Measurements from ENCODE around the gene UNC79. TPM values are rescaled to one million over a fixed set of nuclear protein-coding genes. Genes with fewer than 3 reads are reported as not detected.
"Not testable (repeated sequence)": the region's sequence is repeated elsewhere in the genome, so short reads cannot be mapped to it uniquely, and the experiment has no call there.

UNC79 gene
- polyA plus RNA-seq (2013, experiment 1 of 2) = 0.01 TPM
- polyA plus RNA-seq (2013, experiment 2 of 2) = 0.01 TPM

DNA sequence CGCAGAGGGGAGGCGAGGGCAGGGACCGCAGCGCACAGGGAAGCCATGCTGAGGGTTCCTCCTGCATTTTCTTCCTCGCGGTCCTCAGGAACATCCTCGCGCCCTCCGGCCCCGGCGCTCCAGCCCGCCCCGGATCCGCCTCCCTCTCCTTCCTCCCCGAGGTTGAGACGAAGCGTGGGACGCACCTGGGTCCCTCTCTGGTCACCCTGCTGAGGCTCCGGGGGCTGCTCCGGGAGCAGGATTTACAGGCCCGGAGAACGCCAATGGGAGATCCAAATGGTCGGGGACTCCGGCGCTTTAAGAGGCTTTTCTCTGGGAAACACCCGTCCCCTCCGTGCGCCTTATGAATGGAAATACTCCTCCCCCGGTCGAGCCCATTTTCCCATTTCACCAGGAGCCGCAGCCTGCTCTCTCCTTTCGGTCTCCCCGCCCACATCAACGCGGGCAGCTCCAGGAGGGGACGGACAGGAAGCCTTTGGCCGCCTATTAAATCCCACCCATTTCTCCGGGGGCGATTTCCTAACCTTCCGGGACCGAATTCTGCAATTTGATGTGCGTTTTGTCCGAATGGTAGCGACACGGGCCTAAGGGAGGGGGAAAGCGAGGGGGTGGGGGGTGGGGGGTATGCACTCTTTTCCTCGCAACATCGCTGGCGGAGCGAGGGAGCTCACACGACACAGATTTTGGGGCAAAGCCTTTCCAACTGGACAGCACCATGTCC, at the start of gene UNC79:
Gene UNC79 (plus strand): TSS at position 625 of the 721 bp plus-strand sequence. CDS start 91 bp downstream, at position 716.
- Histone ChIP-seq H2BK120ac (ENCODE audit: low read depth, low read length) (no peak within 1 kb of the TSS), H3K4me2 (ENCODE audit: low read length, poor library complexity, severe bottlenecking) (peak within 1 kb of the TSS; percentile 81), H2AK5ac (ENCODE audit: low read length, severe bottlenecking) (no peak within 1 kb of the TSS), H2BK5ac (ENCODE audit: low read depth, low read length, poor library complexity, severe bottlenecking) (no peak within 1 kb of the TSS), H3K4ac (ENCODE audit: low read depth in 1 of 2, low read length in 2 of 2) (no peak within 1 kb of the TSS), H3K27me3 (ENCODE audit: control insufficient read depth in 1 of 2, insufficient read depth in 1 of 2, low read length in 2 of 2) (peaks cover 28 to 33% of the 10 kb centered on the region in 2 experiments), H4K8ac (ENCODE audit: low read length) (no peak within 1 kb of the TSS), H4K91ac (ENCODE audit: low read length) (no peak within 1 kb of the TSS), H3K36me3 (ENCODE audit: control insufficient read depth in 1 of 2, insufficient read depth in 2 of 2, low read depth in 1 of 2, low read length in 2 of 2) (no peaks in the 10 kb centered on the region), H3K79me1 (replicated peaks; ENCODE audit: low read length, poor library complexity, severe bottlenecking) (no peaks in the 10 kb centered on the region), H2BK15ac (ENCODE audit: low read depth, poor library complexity, severe bottlenecking) (no peak within 1 kb of the TSS), H3K27ac (ENCODE audit: low read length, poor library complexity, severe bottlenecking) (no peak within 1 kb of the TSS), H3K4me3 (ENCODE audit: insufficient read depth in 1 of 2, low read depth in 1 of 2, low read length in 2 of 2) (peak within 1 kb of the TSS; percentile 46 to 64), H3K4me1 (ENCODE audit: control insufficient read depth, insufficient read depth, low read depth, low read length) (peaks cover 10% of the 10 kb centered on the region), H3K14ac (ENCODE audit: low read length in 2 of 2) (no peak within 1 kb of the TSS), H2AFZ (ENCODE audit: low read depth, low read length) (no peak within 1 kb of the TSS), H3K23ac (ENCODE audit: low read length in 2 of 2) (no peak within 1 kb of the TSS), H2BK12ac (ENCODE audit: low read length in 2 of 2) (no peak within 1 kb of the TSS), H3K18ac (ENCODE audit: low read depth in 1 of 2, low read length in 2 of 2) (no peak within 1 kb of the TSS), H3K9me3 (ENCODE audit: control insufficient read depth, low read length) (peaks cover 17% of the 10 kb centered on the region), H3K9ac (ENCODE audit: low read length) (no peak within 1 kb of the TSS)
- no peak for DNase-seq
- under 1% methylated on average over 48 of the region's 51 CpGs for WGBS

DNA sequence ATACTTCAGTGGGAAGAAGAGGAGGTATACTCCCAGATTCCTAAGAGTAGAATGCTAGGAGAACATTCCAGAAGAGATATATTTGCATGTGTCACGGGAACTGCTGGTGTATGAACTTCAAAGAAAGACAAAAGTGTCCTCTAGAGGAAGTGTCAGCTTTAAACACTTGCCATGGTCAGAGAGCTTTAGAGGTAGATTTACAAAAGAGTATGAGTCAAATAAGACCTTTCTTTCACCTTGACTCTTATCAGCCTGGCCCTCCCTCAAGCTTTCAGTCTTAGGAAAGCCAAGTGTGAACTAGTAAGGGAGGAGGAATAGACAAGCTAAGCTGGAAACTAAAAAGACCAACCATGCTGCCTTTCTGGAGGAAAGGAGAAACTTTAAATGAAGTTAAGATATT, 49.1 kb upstream of the UNC79 start:
- Histone ChIP-seq H3K36me3 (ENCODE audit: control insufficient read depth in 1 of 2, insufficient read depth in 2 of 2, low read depth in 1 of 2, low read length in 2 of 2) (no peaks in the 10 kb centered on the region), H3K9ac (ENCODE audit: low read length) (no peak overlapping the region), H3K79me1 (replicated peaks; ENCODE audit: low read length, poor library complexity, severe bottlenecking) (no peaks in the 10 kb centered on the region), H3K18ac (ENCODE audit: low read depth in 1 of 2, low read length in 2 of 2) (no peak overlapping the region), H3K4ac (ENCODE audit: low read depth in 1 of 2, low read length in 2 of 2) (no peak overlapping the region), H3K4me1 (ENCODE audit: control insufficient read depth, insufficient read depth, low read depth, low read length) (no peaks in the 10 kb centered on the region), H3K27ac (ENCODE audit: low read length, poor library complexity, severe bottlenecking) (no peak overlapping the region), H2BK5ac (ENCODE audit: low read depth, low read length, poor library complexity, severe bottlenecking) (no peak overlapping the region), H2AFZ (ENCODE audit: low read depth, low read length) (no peak overlapping the region), H2BK12ac (ENCODE audit: low read length in 2 of 2) (no peak overlapping the region), H3K14ac (ENCODE audit: low read length in 2 of 2) (no peak overlapping the region), H3K9me3 (ENCODE audit: control insufficient read depth, low read length) (no peaks in the 10 kb centered on the region), H4K91ac (ENCODE audit: low read length) (no peak overlapping the region), H3K4me3 (ENCODE audit: insufficient read depth in 1 of 2, low read depth in 1 of 2, low read length in 2 of 2) (no peak overlapping the region), H3K27me3 (ENCODE audit: control insufficient read depth in 1 of 2, insufficient read depth in 1 of 2, low read length in 2 of 2) (peaks cover 0 to 3% of the 10 kb centered on the region in 2 experiments), H2AK5ac (ENCODE audit: low read length, severe bottlenecking) (no peak overlapping the region), H2BK15ac (ENCODE audit: low read depth, poor library complexity, severe bottlenecking) (no peak overlapping the region), H3K23ac (ENCODE audit: low read length in 2 of 2) (no peak overlapping the region), H2BK120ac (ENCODE audit: low read depth, low read length) (no peak overlapping the region), H3K4me2 (ENCODE audit: low read length, poor library complexity, severe bottlenecking) (no peak overlapping the region), H4K8ac (ENCODE audit: low read length) (no peak overlapping the region)
- DNase-seq = no peak
- WGBS = 53% methylated on average over 1 of the region's 1 CpG

DNA sequence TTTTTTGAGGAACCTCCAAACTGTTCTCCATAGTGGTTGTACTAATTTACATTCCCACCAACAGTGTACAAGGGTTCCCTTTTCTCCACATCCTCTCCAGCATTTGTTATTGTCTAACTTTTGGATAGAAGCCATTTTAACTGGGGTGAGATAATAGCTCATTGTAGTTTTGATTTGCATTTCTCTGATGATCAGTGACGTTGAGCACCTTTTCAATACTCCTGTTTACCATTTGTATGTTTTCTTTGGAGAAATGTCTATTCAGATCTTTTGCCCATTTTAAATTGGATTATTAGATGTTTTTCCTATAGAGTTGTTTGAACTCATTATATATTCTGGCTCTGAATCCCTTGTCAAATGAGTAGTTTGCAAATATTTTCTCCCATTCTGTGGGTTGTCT, 46.5 kb upstream of the UNC79 start:
- H2BK15ac ChIP-seq (ENCODE audit: low read depth, poor library complexity, severe bottlenecking); H2AK5ac ChIP-seq (ENCODE audit: low read length, severe bottlenecking); H3K9me3 ChIP-seq (ENCODE audit: control insufficient read depth, low read length); H4K8ac ChIP-seq (ENCODE audit: low read length); H3K36me3 ChIP-seq (ENCODE audit: control insufficient read depth in 1 of 2, insufficient read depth in 2 of 2, low read depth in 1 of 2, low read length in 2 of 2); H3K4me2 ChIP-seq (ENCODE audit: low read length, poor library complexity, severe bottlenecking); H3K27me3 ChIP-seq (ENCODE audit: control insufficient read depth in 1 of 2, insufficient read depth in 1 of 2, low read length in 2 of 2); H3K27ac ChIP-seq (ENCODE audit: low read length, poor library complexity, severe bottlenecking); H3K4me3 ChIP-seq (ENCODE audit: insufficient read depth in 1 of 2, low read depth in 1 of 2, low read length in 2 of 2); H2BK12ac ChIP-seq (ENCODE audit: low read length in 2 of 2); H2BK5ac ChIP-seq (ENCODE audit: low read depth, low read length, poor library complexity, severe bottlenecking); H2AFZ ChIP-seq (ENCODE audit: low read depth, low read length); H4K91ac ChIP-seq (ENCODE audit: low read length); H3K4ac ChIP-seq (ENCODE audit: low read depth in 1 of 2, low read length in 2 of 2); H3K79me1 ChIP-seq (replicated peaks; ENCODE audit: low read length, poor library complexity, severe bottlenecking); H3K23ac ChIP-seq (ENCODE audit: low read length in 2 of 2); H2BK120ac ChIP-seq (ENCODE audit: low read depth, low read length); DNase-seq; H3K14ac ChIP-seq (ENCODE audit: low read length in 2 of 2); H3K9ac ChIP-seq (ENCODE audit: low read length); H3K18ac ChIP-seq (ENCODE audit: low read depth in 1 of 2, low read length in 2 of 2); H3K4me1 ChIP-seq (ENCODE audit: control insufficient read depth, insufficient read depth, low read depth, low read length): not testable (repeated sequence)
- 38% methylated on average over 1 of the region's 1 CpG for WGBS

DNA sequence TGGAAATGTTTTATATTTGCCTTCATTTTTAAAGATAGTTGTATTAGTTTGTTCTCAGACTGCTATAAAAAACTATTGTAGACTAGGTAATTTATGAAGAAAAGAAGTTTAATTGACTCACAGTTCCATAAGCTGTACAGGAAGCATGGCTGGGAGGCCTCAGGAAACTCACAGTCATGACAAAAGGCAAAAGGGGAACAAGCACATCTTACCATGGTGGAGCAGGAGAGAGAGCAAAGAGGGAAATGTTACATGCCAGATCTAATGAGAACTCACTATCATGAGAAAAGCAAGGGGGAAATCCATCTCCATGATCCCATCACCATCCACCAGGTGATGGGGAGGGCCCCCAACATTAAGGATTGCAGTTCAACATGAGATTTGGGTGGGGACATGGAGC, 35.5 kb upstream of the UNC79 start:
- H2BK120ac ChIP-seq (ENCODE audit: low read depth, low read length) = no peak overlapping the region
- no peak overlapping the region for H2BK12ac ChIP-seq (ENCODE audit: low read length in 2 of 2)
- no peak overlapping the region for H4K91ac ChIP-seq (ENCODE audit: low read length)
- no peaks in the 10 kb centered on the region for H3K36me3 ChIP-seq (ENCODE audit: control insufficient read depth in 1 of 2, insufficient read depth in 2 of 2, low read depth in 1 of 2, low read length in 2 of 2)
- H3K4ac ChIP-seq (ENCODE audit: low read depth in 1 of 2, low read length in 2 of 2) = no peak overlapping the region
- DNase-seq = no peak
- no peak overlapping the region for H3K9ac ChIP-seq (ENCODE audit: low read length)
- no peak overlapping the region for H3K4me2 ChIP-seq (ENCODE audit: low read length, poor library complexity, severe bottlenecking)
- H4K8ac ChIP-seq (ENCODE audit: low read length) = no peak overlapping the region
- H2AK5ac ChIP-seq (ENCODE audit: low read length, severe bottlenecking) = no peak overlapping the region
- H3K27me3 ChIP-seq (ENCODE audit: control insufficient read depth in 1 of 2, insufficient read depth in 1 of 2, low read length in 2 of 2) = no peaks in the 10 kb centered on the region
- no peak overlapping the region for H3K27ac ChIP-seq (ENCODE audit: low read length, poor library complexity, severe bottlenecking)
- H3K4me1 ChIP-seq (ENCODE audit: control insufficient read depth, insufficient read depth, low read depth, low read length) = no peaks in the 10 kb centered on the region
- no peaks in the 10 kb centered on the region for H3K79me1 ChIP-seq (replicated peaks; ENCODE audit: low read length, poor library complexity, severe bottlenecking)
- H3K4me3 ChIP-seq (ENCODE audit: insufficient read depth in 1 of 2, low read depth in 1 of 2, low read length in 2 of 2) = no peak overlapping the region
- no peak overlapping the region for H3K14ac ChIP-seq (ENCODE audit: low read length in 2 of 2)
- H2BK15ac ChIP-seq (ENCODE audit: low read depth, poor library complexity, severe bottlenecking) = no peak overlapping the region
- H3K9me3 ChIP-seq (ENCODE audit: control insufficient read depth, low read length) = peaks cover 17% of the 10 kb centered on the region
- no peak overlapping the region for H2BK5ac ChIP-seq (ENCODE audit: low read depth, low read length, poor library complexity, severe bottlenecking)
- no peak overlapping the region for H3K23ac ChIP-seq (ENCODE audit: low read length in 2 of 2)
- H2AFZ ChIP-seq (ENCODE audit: low read depth, low read length) = no peak overlapping the region
- H3K18ac ChIP-seq (ENCODE audit: low read depth in 1 of 2, low read length in 2 of 2) = no peak overlapping the region

Data from mesenchymal stem cell (in vitro differentiated cells and primary cell).